ENCODE data around the gene PLA2G4B.

The PLA2G4B gene

DNA sequence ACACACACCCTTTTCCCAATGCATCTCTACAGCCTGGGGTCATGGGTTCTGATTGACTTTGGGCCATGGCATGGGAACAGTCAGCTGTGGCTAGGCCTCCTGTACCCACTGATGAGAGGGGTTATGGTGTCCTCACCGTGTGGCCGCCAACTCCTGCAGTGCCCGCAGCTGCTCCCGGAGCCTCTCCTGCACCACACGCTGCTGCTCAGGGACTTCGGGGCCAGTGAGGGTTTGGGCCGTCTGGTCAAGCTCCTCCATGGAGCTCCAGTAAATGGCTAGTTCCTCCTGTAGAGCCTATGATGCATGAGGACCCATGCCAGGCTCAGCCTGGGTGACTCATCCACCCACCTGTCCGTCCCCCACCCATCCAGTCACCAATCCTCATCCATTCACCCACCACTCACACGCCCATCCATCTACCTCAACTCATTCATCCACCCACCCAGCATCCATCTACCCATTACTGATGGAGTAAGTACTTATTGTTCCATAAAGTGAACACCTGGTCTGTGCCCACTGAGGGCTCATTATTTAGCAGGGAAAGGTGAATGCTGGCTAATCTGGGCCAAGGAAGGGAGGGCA, 33.6 kb downstream of the PLA2G4B start:
- DNase-seq, result no peak

DNA sequence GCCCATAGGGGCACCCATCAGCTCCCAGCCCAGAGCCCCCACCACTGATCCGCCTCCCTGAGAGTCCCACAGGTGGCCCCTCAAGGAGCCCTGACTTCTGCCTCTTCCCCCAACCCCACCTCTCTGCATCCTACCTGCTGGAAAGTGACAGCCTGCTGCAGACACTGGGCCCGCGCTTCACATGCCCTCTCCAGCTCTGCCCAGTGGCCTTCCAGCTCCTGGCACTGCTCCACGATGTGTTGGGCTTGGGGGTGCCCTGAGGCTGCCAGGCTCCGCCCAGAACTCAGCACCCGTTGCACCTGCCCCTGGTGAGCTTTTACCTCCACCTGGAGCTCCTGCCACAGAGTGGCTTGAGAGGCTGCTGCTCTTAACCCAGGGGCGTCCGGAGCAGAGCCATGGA, 35.1 kb downstream of the PLA2G4B start:
- no peak for DNase-seq

- no peak for DNase-seq
Measured at GRCh38 chr15:41874736-41875135, 36.1 kb downstream of the PLA2G4B start.

- DNase-seq, result no peak
Measured at GRCh38 chr15:41876007-41876406, 37.4 kb downstream of the PLA2G4B start.

DNA sequence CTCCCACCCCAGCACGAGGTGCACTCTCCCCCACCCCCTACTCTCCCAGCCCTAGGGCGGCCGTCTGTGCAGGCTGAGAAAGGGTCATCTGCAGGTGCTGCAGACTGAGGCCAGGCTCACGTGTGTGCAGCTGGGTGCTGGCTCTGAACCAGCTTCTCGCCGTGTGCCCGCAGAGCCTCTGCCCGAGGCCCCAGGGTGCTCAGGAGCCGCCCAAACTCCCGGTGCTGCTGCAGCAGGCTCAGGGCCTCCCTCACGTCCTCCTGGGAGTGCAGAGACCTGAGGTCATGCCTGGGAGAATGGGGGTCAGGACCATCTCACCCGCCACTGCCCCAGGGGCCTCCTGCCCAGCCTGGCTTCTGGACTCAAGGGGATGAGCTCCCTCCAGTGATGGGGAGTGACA, 38.0 kb downstream of the PLA2G4B start:
- DNase-seq, result no peak

- no peak for DNase-seq
Measured at GRCh38 chr15:41877631-41878354, 39.1 kb downstream of the PLA2G4B start.

- no peak for DNase-seq
Measured at GRCh38 chr15:41878355-41878699, 39.7 kb downstream of the PLA2G4B start.

DNA sequence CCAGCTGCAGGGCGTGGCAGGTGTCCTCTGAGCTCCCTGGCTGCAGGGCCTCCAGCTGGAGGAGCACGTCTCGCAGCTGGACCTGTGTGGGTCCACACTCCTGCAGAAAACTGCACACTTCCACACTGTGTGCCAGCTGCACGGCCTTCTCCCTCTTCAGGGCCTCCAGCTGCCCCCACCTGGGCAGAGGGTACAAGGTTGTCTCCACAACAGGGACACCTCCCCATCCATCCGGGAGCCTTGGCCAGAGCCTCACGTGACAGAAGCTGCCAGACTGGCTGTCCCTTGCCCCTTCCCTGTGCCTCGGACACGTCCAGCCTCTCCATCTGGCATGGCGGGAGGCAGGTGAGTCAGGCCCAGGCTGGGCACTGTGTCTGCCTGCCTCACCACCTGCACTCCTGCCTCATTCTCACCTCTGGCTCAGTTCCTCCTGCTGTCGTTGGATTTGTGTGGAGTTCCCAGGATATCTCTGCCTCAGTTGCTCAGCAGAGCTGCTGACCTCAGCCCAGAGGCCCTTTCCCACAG, 40.7 kb downstream of the PLA2G4B start:
- DNase-seq, result no peak

GRCh38 chr15:41880156-41880877, 41.7 kb downstream of the PLA2G4B start:
- DNase-seq, result no peak

DNA sequence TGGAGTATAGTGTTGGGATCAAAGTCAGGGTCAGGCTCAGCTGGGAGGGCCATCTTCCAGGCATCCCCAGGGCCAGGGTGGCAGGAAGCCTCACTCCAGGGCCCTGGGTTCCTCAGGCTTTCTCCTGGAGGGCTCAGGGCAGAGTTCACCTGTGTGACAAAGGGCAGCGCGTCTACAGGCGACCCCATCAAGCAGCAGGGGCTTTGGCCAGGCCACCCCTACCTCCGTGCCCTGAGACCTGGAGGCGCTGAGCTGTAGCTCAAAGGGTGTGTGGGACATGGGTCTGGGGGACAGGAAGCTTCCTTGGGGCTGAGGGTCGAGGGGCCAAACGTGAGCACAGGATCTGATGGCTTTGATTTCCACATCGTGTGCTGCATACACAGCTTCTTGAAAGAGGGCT, 42.4 kb downstream of the PLA2G4B start:
- DNase-seq, result no peak

- DNase-seq, result no peak
Measured at GRCh38 chr15:41881550-41881919, 42.9 kb downstream of the PLA2G4B start.

GRCh38 chr15:41881920-41882688, 43.5 kb downstream of the PLA2G4B start:
- no peak for DNase-seq

DNA sequence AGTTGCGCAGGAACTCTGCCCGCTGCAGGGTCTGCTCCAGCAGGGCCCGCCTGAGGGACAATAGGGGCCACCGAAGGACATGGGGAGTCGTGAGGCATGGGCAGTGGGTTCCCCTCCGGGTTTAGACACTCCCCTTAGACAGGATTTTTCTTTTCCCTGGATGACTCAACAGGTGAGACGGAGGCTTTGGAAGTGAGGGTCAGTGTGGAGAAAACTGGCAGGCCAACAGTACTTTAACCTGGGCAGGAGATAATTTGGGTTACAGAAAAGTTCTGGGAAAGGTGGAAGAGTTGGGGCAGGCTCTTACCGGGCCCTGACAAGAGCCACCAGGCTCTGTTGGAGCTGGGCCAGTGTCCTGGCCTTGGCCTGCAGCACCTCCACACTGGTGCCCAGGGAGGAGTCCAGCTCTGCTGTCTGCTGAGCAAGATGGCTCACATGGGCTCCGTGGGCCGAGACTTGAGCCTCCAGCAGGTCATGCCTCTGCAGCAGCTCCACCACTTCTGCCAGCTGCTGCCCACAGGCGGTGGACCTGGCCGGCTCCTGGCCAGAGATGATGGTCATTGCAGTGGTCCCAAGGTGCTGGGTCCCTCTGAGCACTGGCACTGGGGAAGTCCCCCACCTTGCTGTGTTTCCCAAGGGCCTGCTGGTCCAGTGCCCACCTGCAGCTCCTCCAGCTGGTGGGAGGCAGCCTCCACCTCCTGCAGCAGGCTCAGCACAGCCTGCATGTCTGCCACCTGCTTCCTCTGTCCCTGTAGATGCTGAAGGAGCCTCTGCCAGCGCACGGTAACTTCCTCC, 44.2 kb downstream of the PLA2G4B start:
- DNase-seq, result no peak

DNA sequence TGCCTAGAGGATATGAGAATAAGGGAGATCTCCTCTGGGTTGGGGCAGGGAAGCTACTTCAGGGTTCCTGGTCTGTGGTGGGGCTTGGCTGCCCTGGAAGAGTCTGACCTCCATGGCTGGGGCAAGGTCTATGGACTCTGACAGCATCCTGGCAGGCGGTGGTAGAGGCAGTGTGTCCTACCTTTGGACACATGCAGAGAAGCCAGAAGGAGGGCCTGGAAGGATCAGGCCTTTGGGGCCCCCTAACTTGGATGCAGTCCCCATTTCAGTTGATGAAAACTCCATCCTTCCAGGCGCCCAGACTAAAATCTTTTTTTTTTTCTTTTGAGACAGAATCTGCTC, 44.8 kb downstream of the PLA2G4B start:
- DNase-seq, result no peak

DNA sequence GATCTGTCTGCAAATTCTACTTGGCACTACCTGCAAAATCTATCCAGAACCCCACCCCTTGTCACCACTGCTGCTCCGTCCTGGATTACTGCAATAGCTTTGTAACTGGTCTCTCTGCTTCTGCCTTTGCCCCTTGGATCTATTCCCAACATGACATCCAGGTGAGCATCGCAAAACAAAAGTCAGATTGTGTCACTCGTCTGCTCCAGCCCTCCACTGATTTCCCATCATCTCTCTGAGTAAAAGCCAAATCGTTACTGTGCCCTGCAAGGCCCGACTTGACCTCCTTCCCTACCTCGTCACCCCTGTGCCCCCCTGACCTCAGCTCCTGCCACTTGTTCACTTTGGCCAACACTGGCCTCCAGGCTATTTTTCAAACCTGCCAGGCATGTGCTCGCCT, 45.8 kb downstream of the PLA2G4B start:
- DNase-seq, result no peak

DNA sequence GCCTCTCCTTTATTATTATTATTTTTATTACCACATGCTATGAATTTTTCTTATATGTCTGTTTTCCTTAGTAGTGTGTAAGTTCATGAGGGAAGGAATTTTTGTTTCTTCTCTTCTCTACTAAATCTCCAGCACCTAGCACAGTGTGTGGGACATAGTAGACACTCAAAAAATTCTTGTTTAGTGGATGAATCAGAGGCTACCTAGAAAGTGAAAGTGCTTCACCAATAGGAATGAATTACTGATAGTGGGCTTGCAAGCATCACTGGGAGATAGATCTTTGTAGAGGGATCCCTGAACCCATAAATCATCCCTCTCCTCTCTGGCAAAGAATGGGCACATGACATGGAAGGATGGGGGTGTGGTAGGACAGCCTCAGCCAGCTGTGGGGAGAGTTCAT, 46.7 kb downstream of the PLA2G4B start:
- DNase-seq, result no peak

DNA sequence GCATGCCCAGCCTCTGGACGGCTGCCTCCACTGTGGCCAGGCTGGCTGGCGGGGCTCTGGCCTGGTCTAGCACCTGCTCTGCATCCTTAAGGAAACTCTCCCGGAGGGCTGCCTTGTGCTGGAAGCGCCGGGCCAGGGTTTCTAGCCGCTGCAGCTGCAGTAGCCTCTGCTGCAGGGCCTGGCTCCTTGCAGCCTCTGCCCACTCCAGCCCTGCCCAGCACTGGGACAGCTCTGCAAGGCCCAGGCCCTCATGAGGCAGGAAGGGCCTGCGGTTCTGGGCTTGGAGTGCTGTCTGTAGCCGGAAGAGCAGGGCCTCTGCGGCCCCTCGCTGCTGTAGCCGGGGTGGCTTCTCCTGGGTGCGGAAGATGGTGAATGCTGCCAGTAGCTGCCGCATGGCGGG, 47.2 kb downstream of the PLA2G4B start:
- DNase-seq, result no peak

- no peak for DNase-seq
Measured at GRCh38 chr15:41886741-41887140, 48.1 kb downstream of the PLA2G4B start.

DNA sequence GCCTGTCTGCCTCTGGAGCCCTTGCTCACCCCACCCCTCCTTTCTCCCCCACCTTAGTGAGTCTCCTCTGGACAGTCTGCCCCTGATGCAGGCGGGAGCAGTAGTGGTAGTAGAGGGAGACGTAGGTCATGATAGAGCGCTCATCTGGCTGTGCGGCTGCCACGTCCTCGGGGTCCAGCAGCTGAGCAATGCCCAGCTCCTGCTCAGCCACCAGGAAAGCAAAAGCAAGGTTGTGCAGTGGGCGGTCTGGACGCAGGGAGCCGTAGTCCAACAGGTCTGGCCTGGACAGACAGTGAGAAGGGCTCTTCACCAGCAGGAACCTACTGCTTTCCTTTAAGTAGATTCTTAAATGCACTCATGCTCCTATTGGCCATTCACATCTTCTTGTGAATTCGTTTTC, 48.5 kb downstream of the PLA2G4B start:
- DNase-seq, result no peak

DNA sequence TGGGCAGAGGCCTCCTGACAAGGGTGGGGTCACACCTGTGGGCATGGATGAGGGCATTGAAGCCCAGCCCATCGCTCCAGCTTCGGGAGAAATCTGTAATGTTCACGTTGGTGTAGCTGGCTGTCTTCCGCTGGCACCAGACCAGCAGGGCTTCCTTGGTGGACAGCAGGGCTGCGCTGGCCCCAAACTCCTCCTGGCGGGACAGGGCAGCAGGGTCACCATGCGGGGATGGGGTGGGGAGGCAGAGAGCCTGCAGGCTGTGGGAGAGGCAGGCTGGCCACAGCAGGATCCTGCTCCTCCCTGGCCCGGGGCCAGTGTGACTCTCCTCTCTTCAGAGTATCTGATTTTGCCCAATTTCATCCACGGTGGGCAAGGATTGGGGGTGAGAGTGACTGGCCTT, 49.2 kb downstream of the PLA2G4B start:
- DNase-seq, result no peak

- no peak for DNase-seq
Measured at GRCh38 chr15:41888662-41889253, 50.1 kb downstream of the PLA2G4B start.

GRCh38 chr15:41890050-41890690, 51.5 kb downstream of the PLA2G4B start:
- no peak for DNase-seq

Measured in AML-193 (cell line).